GM13976 (cell line): Measurements from ENCODE around the gene DSCAML1.

ENCODE experiments used
- DNase-seq: peaks from one replicate; pipeline ENCODE4 v3.0.0; 2012; ENCODE audit warnings: low spot score
- CTCF ChIP-seq: IDR thresholded peaks from 2 replicates; pipeline ENCODE4 v1.5.1; 2012; ENCODE audit warnings: borderline replicate concordance, mild to moderate bottlenecking; ENCODE audit not compliant: insufficient read depth; ENCODE audit errors: extremely low read depth, missing control alignments, control extremely low read depth
- in situ Hi-C: fragments of 300-500 bp; cut with MboI; formaldehyde crosslinking; loops from one replicate; pipeline ENCODE4 v1.12.0; 2022; ENCODE audit warnings: low sequenced_read_pairs, mixed read lengths, inconsistent platforms; ENCODE audit not compliant: unreplicated experiment

Gene DSCAML1

GRCh38 chr11:117569911-117570310 is 227.1 kb downstream of the DSCAML1 start:
- DNase-seq = no peak
- no peak for TF ChIP-seq CTCF
- in situ Hi-C loops = no loop called here

- in situ Hi-C loops = no loop called here
- TF ChIP-seq CTCF = no peak
- DNase-seq = no peak
Measured at GRCh38 chr11:117565709-117566108, 231.3 kb downstream of the DSCAML1 start.

GRCh38 chr11:117564321-117564720 is 232.7 kb downstream of the DSCAML1 start:
- no peak for DNase-seq
- in situ Hi-C loops = no loop called here

GRCh38 chr11:117563556-117563955 is 233.5 kb downstream of the DSCAML1 start:
- DNase-seq = no peak
- no peak for TF ChIP-seq CTCF
- in situ Hi-C loops = no loop called here

More at GRCh38 chr11:117564321-117564720, 232.7 kb downstream of the DSCAML1 start:
- TF ChIP-seq CTCF = no peak

- DNase-seq = no peak
- in situ Hi-C loops = no loop called here
- TF ChIP-seq CTCF = no peak
Measured at GRCh38 chr11:117562136-117562535, 234.9 kb downstream of the DSCAML1 start.

GRCh38 chr11:117560780-117561530 is 236.1 kb downstream of the DSCAML1 start:
- TF ChIP-seq CTCF = no peak
- DNase-seq = no peak

More at GRCh38 chr11:117560780-117561530, 236.1 kb downstream of the DSCAML1 start:
- in situ Hi-C loops = no loop called here
